A549 (cell line): ENCODE measurements around the gene TIGD3. TPM values are rescaled to one million over a fixed set of nuclear protein-coding genes. Genes with fewer than 3 reads are reported as not detected.

Source experiments
- ATAC-seq, 2 experiments: fragments of 200-7000 bp in 1 of 2; fragments of >200 bp in 1 of 2; cut with Nextera tagmentation in 1 of 2; cut with Tn5 transposase in 1 of 2; 3 replicates each; pipeline versions ENCODE4 v1.8.0 to v1.9.1; 2018 to 2020; ENCODE audit warnings: mild to moderate bottlenecking in 1 of 2, moderate library complexity in 1 of 2
- CTCF ChIA-PET: fragments of 300-600 bp; sonication (Branson Sonifier 250); formaldehyde crosslinking; extraction: SDS; loops from one replicate; lab custom pipeline; 2021; ENCODE audit warnings: antibody characterized with exemption, inconsistent platforms; lab: Yijun Ruan, JAX
- POLR2A ChIA-PET: fragments of 350-600 bp; formaldehyde crosslinking; extraction: SDS; loops from one replicate; lab custom pipeline; 2021; ENCODE audit warnings: antibody characterized with exemption, inconsistent platforms; lab: Yijun Ruan, JAX
- DNase-seq, 2 experiments: peaks; one replicate each; pipeline versions ENCODE4 v3.0.0 to v3.0.0-alpha.2; 2011 to 2016; ENCODE audit warnings: low read depth in 1 of 2, low spot score in 1 of 2
- FAIRE-seq: peaks from 2 replicates; lab custom pipeline; 2011; peaks lifted over from hg19 to GRCh38; lab: Jason Lieb, UNC
- H3K27ac ChIP-seq, 2 experiments: fragments of >200 bp; sonication (Bioruptor Twin); formaldehyde crosslinking; 3 replicates each; pipeline ENCODE4 v1.5.1; 2016 to 2017
- H3K4me1 ChIP-seq: fragments of >200 bp; sonication (Bioruptor Twin); formaldehyde crosslinking; 3 replicates; pipeline ENCODE4 v1.6.1; 2016
- H3K4me2 ChIP-seq: fragments of >200 bp; sonication (Bioruptor Twin); formaldehyde crosslinking; 3 replicates; pipeline ENCODE4 v1.6.1; 2016
- H3K4me3 ChIP-seq: fragments of >200 bp; sonication (Bioruptor Twin); formaldehyde crosslinking; 3 replicates; pipeline ENCODE4 v1.5.1; 2016
- H3K9me3 ChIP-seq: fragments of >200 bp; sonication (Bioruptor Twin); formaldehyde crosslinking; 3 replicates; pipeline ENCODE4 v1.6.1; 2016
- TFCP2L1 ChIP-seq: fragments of 250-450 bp; sonication (Bioruptor Pico); IDR thresholded peaks from 2 replicates; pipeline ENCODE4 v1.5.0; 2021; ENCODE audit warnings: mild to moderate bottlenecking
- ZC3H11A ChIP-seq: fragments of 450-650 bp; IDR thresholded peaks from 2 replicates; pipeline ENCODE4 v1.6.1; 2014; ENCODE audit warnings: antibody characterized with exemption, mild to moderate bottlenecking
- WGBS: methylation state at CpG from one replicate; pipeline ENCODE4 v1.1.6; 2017; ENCODE audit errors: missing lambda C conversion rate; 5-methylcytosine and 5-hydroxymethylcytosine counted together
- polyA plus RNA-seq, 4 experiments: library from polyadenylated mRNA; depleted of rRNA in 3 of 4; stranded (reverse); fragments of >200 nt; fragmentation: RNase III in 1 of 4; extraction: RNeasy Plus Mini Kit Qiagen cat#74134 plus additional on column Dnase treatment in 1 of 4; gene quantifications; 2 replicates in 3 of 4; 3 replicates in 1 of 4; pipeline ENCODE4 v1.2.3, GENCODE V29; 2011 to 2017

TIGD3 gene
- polyA plus RNA-seq, 2 of the 4 experiments (the other 2 are of a cell fraction), result 0.37 to 0.66 TPM

DNA sequence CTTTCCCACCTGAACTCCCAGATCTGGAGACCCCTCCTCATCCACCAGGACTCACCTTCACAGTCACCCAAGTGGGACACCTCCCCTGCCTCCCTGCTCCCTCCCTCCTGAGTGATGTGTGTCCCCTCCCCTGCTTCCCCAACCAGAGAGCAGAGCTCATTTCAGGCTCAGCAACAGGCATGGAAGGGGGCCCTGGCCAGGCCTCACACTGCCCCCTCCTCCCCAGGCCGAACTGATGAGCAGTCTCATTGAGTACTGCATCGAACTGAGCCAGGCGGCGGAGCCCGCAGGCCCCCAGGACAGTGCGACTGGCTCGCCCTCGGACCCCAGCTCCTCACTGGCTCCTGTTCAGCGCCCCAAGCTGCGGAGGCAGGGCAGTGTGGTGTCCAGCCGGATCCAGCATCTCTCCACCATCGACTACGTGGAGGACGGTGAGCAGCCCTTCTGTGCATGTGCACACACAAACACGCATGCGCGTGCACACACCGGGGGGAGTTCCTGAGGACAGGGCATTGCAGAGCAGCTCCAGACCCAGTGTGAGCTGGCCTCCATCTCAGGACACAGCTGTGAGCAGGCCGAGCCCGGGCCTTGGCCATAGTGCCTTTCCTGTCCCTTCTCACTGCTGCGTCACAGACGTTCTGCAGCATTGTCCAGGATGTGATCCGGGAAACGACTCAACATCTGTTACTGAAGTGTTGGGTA is 50.2 kb downstream of the TIGD3 start:
- ATAC-seq (no peak; a peak in 1 of 6 replicates), FAIRE-seq (no peak), DNase-seq (no peak)
- Histone ChIP-seq H3K4me2 (no peak overlapping the region), H3K27ac (no peak overlapping the region), H3K9me3 (no peaks in the 10 kb centered on the region), H3K4me1 (0 out of 3 replicates have a peak, but pooled peaks cover 4% of the 10 kb centered on the region), H3K4me3 (no peak overlapping the region)
- 89% methylated on average over 13 of the region's 24 CpGs for WGBS
- ChIA-PET CTCF (interaction anchor here (0.5 to 8.5 kb wide), 4 partner anchors 11 to 131 kb away, joined by 3 to 84 read pairs (median 7); no protein-coding TSS in a partner anchor), POLR2A (interaction anchor here (1.6 kb wide), 1 partner anchor 12 kb away, joined by 5 read pairs; no protein-coding TSS in a partner anchor)
- no peak for TF ChIP-seq ZC3H11A
- no peak for TF ChIP-seq TFCP2L1 (CRISPR knock-in tag)

Other genes starting within 250 kb of the TIGD3 start
- 8.2 and 9.6 TPM in 2 replicates for gene TM7SF2, start 242.9 kb upstream of the TIGD3 start, polyA plus RNA-seq (2011; rRNA removed)
- 6.9 to 9.7 TPM (median 8.2 TPM) in 3 replicates for gene TM7SF2, start 242.9 kb upstream of the TIGD3 start, polyA plus RNA-seq (2017; fragmentation: RNase III; extraction: RNeasy Plus Mini Kit Qiagen cat#74134 plus additional on column Dnase treatment)
- 5.5 and 6.0 TPM in 2 replicates for gene ZNHIT2, start 237.1 kb upstream of the TIGD3 start, polyA plus RNA-seq (2011; rRNA removed)
- gene ZNHIT2, start 237.1 kb upstream of the TIGD3 start, polyA plus RNA-seq (2017; fragmentation: RNase III; extraction: RNeasy Plus Mini Kit Qiagen cat#74134 plus additional on column Dnase treatment), result 12.4 to 14.0 TPM (median 13.5 TPM) in 3 replicates
- gene FAU, start 232.6 kb upstream of the TIGD3 start, polyA plus RNA-seq (2011; rRNA removed), result 401 and 591 TPM in 2 replicates
- gene FAU, start 232.6 kb upstream of the TIGD3 start, polyA plus RNA-seq (2017; fragmentation: RNase III; extraction: RNeasy Plus Mini Kit Qiagen cat#74134 plus additional on column Dnase treatment), result 866 to 893 TPM (median 878 TPM) in 3 replicates
- gene MRPL49, start 232.4 kb upstream of the TIGD3 start, polyA plus RNA-seq (2011; rRNA removed), result 55.5 and 61.8 TPM in 2 replicates
- gene MRPL49, start 232.4 kb upstream of the TIGD3 start, polyA plus RNA-seq (2017; fragmentation: RNase III; extraction: RNeasy Plus Mini Kit Qiagen cat#74134 plus additional on column Dnase treatment), result 62.7 to 65.5 TPM (median 64.5 TPM) in 3 replicates
- gene SYVN1, start 220.2 kb upstream of the TIGD3 start, polyA plus RNA-seq (2011; rRNA removed), result 21.4 and 50.4 TPM in 2 replicates
- gene SYVN1, start 220.2 kb upstream of the TIGD3 start, polyA plus RNA-seq (2017; fragmentation: RNase III; extraction: RNeasy Plus Mini Kit Qiagen cat#74134 plus additional on column Dnase treatment), result 22.4 to 26.9 TPM (median 25.1 TPM) in 3 replicates
- gene SPDYC, start 184.5 kb upstream of the TIGD3 start, polyA plus RNA-seq (2011; rRNA removed), result not detected in 2 replicates
- not detected in 3 replicates for gene SPDYC, start 184.5 kb upstream of the TIGD3 start, polyA plus RNA-seq (2017; fragmentation: RNase III; extraction: RNeasy Plus Mini Kit Qiagen cat#74134 plus additional on column Dnase treatment)
- 63.7 and 72.6 TPM in 2 replicates for gene CAPN1, start 172.8 kb upstream of the TIGD3 start, polyA plus RNA-seq (2011; rRNA removed)
- gene CAPN1, start 172.8 kb upstream of the TIGD3 start, polyA plus RNA-seq (2017; fragmentation: RNase III; extraction: RNeasy Plus Mini Kit Qiagen cat#74134 plus additional on column Dnase treatment), result 87.9 to 98.6 TPM (median 93.1 TPM) in 3 replicates
- gene POLA2, start 92.8 kb upstream of the TIGD3 start, polyA plus RNA-seq (2011; rRNA removed), result 52.3 and 55.6 TPM in 2 replicates
- 33.8 to 34.5 TPM (median 34.1 TPM) in 3 replicates for gene POLA2, start 92.8 kb upstream of the TIGD3 start, polyA plus RNA-seq (2017; fragmentation: RNase III; extraction: RNeasy Plus Mini Kit Qiagen cat#74134 plus additional on column Dnase treatment)
- gene CDC42EP2, start 39.9 kb upstream of the TIGD3 start, polyA plus RNA-seq (2011; rRNA removed), result 3.0 and 3.7 TPM in 2 replicates
- gene CDC42EP2, start 39.9 kb upstream of the TIGD3 start, polyA plus RNA-seq (2017; fragmentation: RNase III; extraction: RNeasy Plus Mini Kit Qiagen cat#74134 plus additional on column Dnase treatment), result 8.0 to 10.1 TPM (median 8.5 TPM) in 3 replicates
- gene DPF2, start 20.9 kb upstream of the TIGD3 start, polyA plus RNA-seq (2011; rRNA removed), result 35.6 and 36.3 TPM in 2 replicates
- 34.8 to 39.8 TPM (median 35.7 TPM) in 3 replicates for gene DPF2, start 20.9 kb upstream of the TIGD3 start, polyA plus RNA-seq (2017; fragmentation: RNase III; extraction: RNeasy Plus Mini Kit Qiagen cat#74134 plus additional on column Dnase treatment)
- gene SLC25A45, start 27.9 kb downstream of the TIGD3 start, polyA plus RNA-seq (2011; rRNA removed), result 3.1 and 4.9 TPM in 2 replicates
- 7.9 to 8.6 TPM (median 8.1 TPM) in 3 replicates for gene SLC25A45, start 27.9 kb downstream of the TIGD3 start, polyA plus RNA-seq (2017; fragmentation: RNase III; extraction: RNeasy Plus Mini Kit Qiagen cat#74134 plus additional on column Dnase treatment)
- 12.2 and 12.9 TPM in 2 replicates for gene FRMD8, start 31.9 kb downstream of the TIGD3 start, polyA plus RNA-seq (2011; rRNA removed)
- 16.5 to 20.0 TPM (median 17.4 TPM) in 3 replicates for gene FRMD8, start 31.9 kb downstream of the TIGD3 start, polyA plus RNA-seq (2017; fragmentation: RNase III; extraction: RNeasy Plus Mini Kit Qiagen cat#74134 plus additional on column Dnase treatment)
- 181 and 314 TPM in 2 replicates for gene NEAT1, start 68.0 kb downstream of the TIGD3 start, polyA plus RNA-seq (2011; rRNA removed)
- 1,009 to 1,407 TPM (median 1,223 TPM) in 3 replicates for gene NEAT1, start 68.0 kb downstream of the TIGD3 start, polyA plus RNA-seq (2017; fragmentation: RNase III; extraction: RNeasy Plus Mini Kit Qiagen cat#74134 plus additional on column Dnase treatment)
- gene MALAT1, start 144.3 kb downstream of the TIGD3 start, polyA plus RNA-seq (2011; rRNA removed), result 1,041 and 1,340 TPM in 2 replicates
- 167 to 203 TPM (median 188 TPM) in 3 replicates for gene MALAT1, start 144.3 kb downstream of the TIGD3 start, polyA plus RNA-seq (2017; fragmentation: RNase III; extraction: RNeasy Plus Mini Kit Qiagen cat#74134 plus additional on column Dnase treatment)
- gene SCYL1, start 170.3 kb downstream of the TIGD3 start, polyA plus RNA-seq (2011; rRNA removed), result 30.8 and 33.6 TPM in 2 replicates
- 41.8 to 46.8 TPM (median 45.9 TPM) in 3 replicates for gene SCYL1, start 170.3 kb downstream of the TIGD3 start, polyA plus RNA-seq (2017; fragmentation: RNase III; extraction: RNeasy Plus Mini Kit Qiagen cat#74134 plus additional on column Dnase treatment)
- 28.6 and 39.9 TPM in 2 replicates for gene LTBP3, start 203.6 kb downstream of the TIGD3 start, polyA plus RNA-seq (2011; rRNA removed)
- gene LTBP3, start 203.6 kb downstream of the TIGD3 start, polyA plus RNA-seq (2017; fragmentation: RNase III; extraction: RNeasy Plus Mini Kit Qiagen cat#74134 plus additional on column Dnase treatment), result 107 to 134 TPM (median 123 TPM) in 3 replicates
- 28.2 and 32.3 TPM in 2 replicates for gene ZNRD2, start 215.7 kb downstream of the TIGD3 start, polyA plus RNA-seq (2011; rRNA removed)
- gene ZNRD2, start 215.7 kb downstream of the TIGD3 start, polyA plus RNA-seq (2017; fragmentation: RNase III; extraction: RNeasy Plus Mini Kit Qiagen cat#74134 plus additional on column Dnase treatment), result 66.1 to 68.2 TPM (median 68.1 TPM) in 3 replicates
- gene FAM89B, start 217.8 kb downstream of the TIGD3 start, polyA plus RNA-seq (2011; rRNA removed), result 13.5 and 16.9 TPM in 2 replicates
- 18.6 to 23.9 TPM (median 23.1 TPM) in 3 replicates for gene FAM89B, start 217.8 kb downstream of the TIGD3 start, polyA plus RNA-seq (2017; fragmentation: RNase III; extraction: RNeasy Plus Mini Kit Qiagen cat#74134 plus additional on column Dnase treatment)
- 11.6 and 13.8 TPM in 2 replicates for gene EHBP1L1, start 221.3 kb downstream of the TIGD3 start, polyA plus RNA-seq (2011; rRNA removed)
- 39.8 to 46.0 TPM (median 43.8 TPM) in 3 replicates for gene EHBP1L1, start 221.3 kb downstream of the TIGD3 start, polyA plus RNA-seq (2017; fragmentation: RNase III; extraction: RNeasy Plus Mini Kit Qiagen cat#74134 plus additional on column Dnase treatment)
- 0.11 and 0.13 TPM in 2 replicates for gene KCNK7, start 241.0 kb downstream of the TIGD3 start, polyA plus RNA-seq (2011; rRNA removed)
- gene KCNK7, start 241.0 kb downstream of the TIGD3 start, polyA plus RNA-seq (2017; fragmentation: RNase III; extraction: RNeasy Plus Mini Kit Qiagen cat#74134 plus additional on column Dnase treatment), result 0.49 to 0.50 TPM (median 0.50 TPM) in 3 replicates